Measurements from ENCODE around the gene ASCC3. TPM values are rescaled to one million over a fixed set of nuclear protein-coding genes. Genes with fewer than 3 reads are reported as not detected.

ASCC3 gene
- total and polyA plus RNA-seq, 2 experiments from 2014 or later: 92.9 to 129 TPM

DNA sequence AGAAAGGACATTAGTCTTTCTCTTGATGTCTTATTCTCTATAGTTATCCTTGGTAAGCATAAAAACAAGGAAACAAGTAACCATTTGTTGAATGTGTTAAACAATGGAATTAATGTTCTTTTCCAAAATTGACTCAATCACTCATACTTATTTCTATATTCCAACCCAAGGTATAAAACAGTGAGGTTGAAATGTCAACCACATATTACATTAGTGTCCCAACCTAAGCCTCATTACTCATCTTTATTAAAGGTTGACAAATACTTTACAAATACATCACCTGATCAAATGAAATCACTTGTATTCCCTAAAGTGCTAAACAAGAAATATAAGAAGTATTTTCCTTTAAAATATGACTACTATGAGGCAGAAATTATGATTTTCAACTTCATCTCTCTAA lies 100.5 kb downstream of the ASCC3 start (continued):
- TF ChIP-seq, protein P1, sequence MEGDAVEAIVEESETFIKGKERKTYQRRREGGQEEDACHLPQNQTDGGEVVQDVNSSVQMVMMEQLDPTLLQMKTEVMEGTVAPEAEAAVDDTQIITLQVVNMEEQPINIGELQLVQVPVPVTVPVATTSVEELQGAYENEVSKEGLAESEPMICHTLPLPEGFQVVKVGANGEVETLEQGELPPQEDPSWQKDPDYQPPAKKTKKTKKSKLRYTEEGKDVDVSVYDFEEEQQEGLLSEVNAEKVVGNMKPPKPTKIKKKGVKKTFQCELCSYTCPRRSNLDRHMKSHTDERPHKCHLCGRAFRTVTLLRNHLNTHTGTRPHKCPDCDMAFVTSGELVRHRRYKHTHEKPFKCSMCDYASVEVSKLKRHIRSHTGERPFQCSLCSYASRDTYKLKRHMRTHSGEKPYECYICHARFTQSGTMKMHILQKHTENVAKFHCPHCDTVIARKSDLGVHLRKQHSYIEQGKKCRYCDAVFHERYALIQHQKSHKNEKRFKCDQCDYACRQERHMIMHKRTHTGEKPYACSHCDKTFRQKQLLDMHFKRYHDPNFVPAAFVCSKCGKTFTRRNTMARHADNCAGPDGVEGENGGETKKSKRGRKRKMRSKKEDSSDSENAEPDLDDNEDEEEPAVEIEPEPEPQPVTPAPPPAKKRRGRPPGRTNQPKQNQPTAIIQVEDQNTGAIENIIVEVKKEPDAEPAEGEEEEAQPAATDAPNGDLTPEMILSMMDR (conservative IDR thresholded peaks at IDR 0.05; ENCODE audit: low read depth in 2 of 2): no peak
- TF ChIP-seq ZNF331 (CRISPR knock-in tag; IDR thresholded peaks at IDR 0.05; ENCODE audit: low read depth) (no peak), CREB1 (CRISPR knock-in tag; IDR thresholded peaks at IDR 0.05; ENCODE audit: low read depth) (no peak), NANOG (IDR thresholded peaks at IDR 0.05; ENCODE audit: borderline replicate concordance) (no peak), EZH2 (IDR thresholded peaks at IDR 0.05; ENCODE audit: low read depth, unreplicated experiment) (no peak), ZNF114 (CRISPR knock-in tag; IDR thresholded peaks at IDR 0.05) (no peak), EZH2phosphoT487 (IDR thresholded peaks at IDR 0.05; ENCODE audit: unreplicated experiment) (no peak), STAT1 (IDR thresholded peaks at IDR 0.05; ENCODE audit: unreplicated experiment) (no peak), ETS1 (IDR thresholded peaks at IDR 0.05) (no peak)
- TF ChIP-seq, protein P2, sequence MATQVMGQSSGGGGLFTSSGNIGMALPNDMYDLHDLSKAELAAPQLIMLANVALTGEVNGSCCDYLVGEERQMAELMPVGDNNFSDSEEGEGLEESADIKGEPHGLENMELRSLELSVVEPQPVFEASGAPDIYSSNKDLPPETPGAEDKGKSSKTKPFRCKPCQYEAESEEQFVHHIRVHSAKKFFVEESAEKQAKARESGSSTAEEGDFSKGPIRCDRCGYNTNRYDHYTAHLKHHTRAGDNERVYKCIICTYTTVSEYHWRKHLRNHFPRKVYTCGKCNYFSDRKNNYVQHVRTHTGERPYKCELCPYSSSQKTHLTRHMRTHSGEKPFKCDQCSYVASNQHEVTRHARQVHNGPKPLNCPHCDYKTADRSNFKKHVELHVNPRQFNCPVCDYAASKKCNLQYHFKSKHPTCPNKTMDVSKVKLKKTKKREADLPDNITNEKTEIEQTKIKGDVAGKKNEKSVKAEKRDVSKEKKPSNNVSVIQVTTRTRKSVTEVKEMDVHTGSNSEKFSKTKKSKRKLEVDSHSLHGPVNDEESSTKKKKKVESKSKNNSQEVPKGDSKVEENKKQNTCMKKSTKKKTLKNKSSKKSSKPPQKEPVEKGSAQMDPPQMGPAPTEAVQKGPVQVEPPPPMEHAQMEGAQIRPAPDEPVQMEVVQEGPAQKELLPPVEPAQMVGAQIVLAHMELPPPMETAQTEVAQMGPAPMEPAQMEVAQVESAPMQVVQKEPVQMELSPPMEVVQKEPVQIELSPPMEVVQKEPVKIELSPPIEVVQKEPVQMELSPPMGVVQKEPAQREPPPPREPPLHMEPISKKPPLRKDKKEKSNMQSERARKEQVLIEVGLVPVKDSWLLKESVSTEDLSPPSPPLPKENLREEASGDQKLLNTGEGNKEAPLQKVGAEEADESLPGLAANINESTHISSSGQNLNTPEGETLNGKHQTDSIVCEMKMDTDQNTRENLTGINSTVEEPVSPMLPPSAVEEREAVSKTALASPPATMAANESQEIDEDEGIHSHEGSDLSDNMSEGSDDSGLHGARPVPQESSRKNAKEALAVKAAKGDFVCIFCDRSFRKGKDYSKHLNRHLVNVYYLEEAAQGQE (IDR thresholded peaks at IDR 0.05; ENCODE audit: unreplicated experiment): no peak

GRCh38 chr6:100775667-100776066 lies 105.5 kb downstream of the ASCC3 start:
- H3K4me3 ChIP-seq: no peak overlapping the region
- H3K4me3 Mint-ChIP-seq: no peak overlapping the region
- no peaks in the 10 kb centered on the region for H4K20me1 ChIP-seq (replicated peaks; ENCODE audit: insufficient read depth)
- no peaks in the 10 kb centered on the region for H3K9me3 Mint-ChIP-seq
- H3K27me3 Mint-ChIP-seq (ENCODE audit: insufficient read depth, low read depth, poor library complexity): no peaks in the 10 kb centered on the region
- H3K27ac ChIP-seq (ENCODE audit: low read depth): no peak overlapping the region
- no peaks in the 10 kb centered on the region for H3K9me2 ChIP-seq (ENCODE audit: insufficient read depth)
- H3K79me2 ChIP-seq (replicated peaks; ENCODE audit: insufficient read depth): no peaks in the 10 kb centered on the region
- no peaks in the 10 kb centered on the region for H3K36me3 ChIP-seq (ENCODE audit: insufficient read depth)
- H3K36me3 Mint-ChIP-seq (ENCODE audit: low read depth): no peaks in the 10 kb centered on the region
- peaks cover 5% of the 10 kb centered on the region; the same call in 2 of the 3 replicates for H3K4me1 Mint-ChIP-seq
- H3K4me1 ChIP-seq (ENCODE audit: insufficient read depth): no peaks in the 10 kb centered on the region
- H3K27me3 ChIP-seq (ENCODE audit: insufficient read depth): no peaks in the 10 kb centered on the region
- no peak overlapping the region for H3K4me2 ChIP-seq
- DNase-seq (ENCODE audit: low spot score) (no peak), ATAC-seq (no peak)
- H3K27ac Mint-ChIP-seq: no peak overlapping the region
- H3F3A ChIP-seq (replicated peaks; ENCODE audit: low read depth): no peaks in the 10 kb centered on the region
- H2AFZ ChIP-seq: no peak overlapping the region
- no peak for TF ChIP-seq POLR2AphosphoS5 (IDR thresholded peaks at IDR 0.05; ENCODE audit: low read depth)
- TF ChIP-seq NANOG (IDR thresholded peaks at IDR 0.05; ENCODE audit: borderline replicate concordance): no peak
- no peak for TF ChIP-seq CREB1 (CRISPR knock-in tag; IDR thresholded peaks at IDR 0.05; ENCODE audit: low read depth)
- TF ChIP-seq EZH2phosphoT487 (IDR thresholded peaks at IDR 0.05; ENCODE audit: unreplicated experiment): no peak
- TF ChIP-seq, protein P1 (conservative IDR thresholded peaks at IDR 0.05; ENCODE audit: low read depth in 2 of 2): no peak; a peak in 1 of 4 replicates
- TF ChIP-seq ZNF114 (CRISPR knock-in tag; IDR thresholded peaks at IDR 0.05): no peak
- TF ChIP-seq ETS1 (IDR thresholded peaks at IDR 0.05): no peak

Data from GM23338 (cell line).